ENCODE results near the gene KYNU. TPM values are rescaled to one million over a fixed set of nuclear protein-coding genes. Genes with fewer than 3 reads are reported as not detected.

Gene KYNU
- total RNA-seq, 1 experiment from 2014 or later: 0.37 TPM

GRCh38 chr2:142935563-142936089, 58.2 kb downstream of the KYNU start:
- Histone ChIP-seq H4K20me1 (ENCODE audit: control insufficient read depth, insufficient read depth, insufficient read length) (no peaks in the 10 kb centered on the region), H2BK20ac (ENCODE audit: low read depth, low read length, poor library complexity, severe bottlenecking) (no peak overlapping the region), H3K4me2 (ENCODE audit: insufficient read depth, insufficient read length, low read length) (no peak overlapping the region), H3K27ac (ENCODE audit: insufficient read length, low read depth, low read length) (no peak overlapping the region), H3K18ac (ENCODE audit: insufficient read length, low read depth, low read length) (no peak overlapping the region), H3K14ac (ENCODE audit: insufficient read depth, low read length) (no peak overlapping the region), H3K4ac (ENCODE audit: low read depth, low read length) (no peak overlapping the region), H4K5ac (ENCODE audit: insufficient read length, low read depth, low read length) (no peak overlapping the region), H2BK15ac (ENCODE audit: low read depth, low read length) (no peak overlapping the region), H4K8ac (replicated peaks; ENCODE audit: insufficient read length, low read depth, low read length) (no peak overlapping the region), H3K9me3 (ENCODE audit: control insufficient read depth, low read depth, low read length) (no peaks in the 10 kb centered on the region), H3K56ac (ENCODE audit: insufficient read length, low read depth, low read length) (no peak overlapping the region), H2AK5ac (ENCODE audit: insufficient read length, low read length) (no peak overlapping the region), H3K4me1 (ENCODE audit: insufficient read depth, low read length) (no peaks in the 10 kb centered on the region), H3K79me2 (ENCODE audit: insufficient read depth, low read length) (no peaks in the 10 kb centered on the region), H3K9ac (ENCODE audit: extremely low read depth, insufficient read length, low read length) (no peak overlapping the region), H3T11ph (ENCODE audit: low read length) (no peak overlapping the region), H2AFZ (ENCODE audit: low read length) (no peak overlapping the region), H3K27me3 (ENCODE audit: insufficient read depth, low read length) (no peaks in the 10 kb centered on the region), H2BK5ac (ENCODE audit: insufficient read length, low read length) (no peak overlapping the region), H3K23ac (ENCODE audit: insufficient read length, low read depth, low read length) (no peak overlapping the region), H4K91ac (ENCODE audit: insufficient read length, low read depth, low read length) (no peak overlapping the region), H3K79me1 (ENCODE audit: insufficient read depth, low read depth, low read length, poor library complexity, severe bottlenecking) (no peaks in the 10 kb centered on the region), H3K23me2 (ENCODE audit: insufficient read length, low read depth, low read length, poor library complexity, severe bottlenecking) (no peaks in the 10 kb centered on the region), H2BK120ac (ENCODE audit: low read depth, low read length, poor library complexity, severe bottlenecking) (no peak overlapping the region), H2BK12ac (ENCODE audit: insufficient read length, low read depth, low read length) (no peak overlapping the region)
- peaks cover 0 to 3% (median 0%) of the 10 kb centered on the region in 3 experiments; a peak in 2 of 7 replicates for H3K36me3 Mint-ChIP-seq (ENCODE audit: insufficient read depth in 1 of 3, low read depth in 3 of 3)
- H3K27me3 Mint-ChIP-seq (ENCODE audit: low read depth): no peaks in the 10 kb centered on the region
- H3K4me3 Mint-ChIP-seq: no peak overlapping the region
- peaks cover 0 to 6% of the 10 kb centered on the region in 2 experiments; a peak in 2 of 5 replicates for H3K9me3 Mint-ChIP-seq
- DNase-seq: no peak
- TF ChIP-seq CTCF (conservative IDR thresholded peaks at IDR 0.05): no peak
- H3K4me1 Mint-ChIP-seq: peaks cover under 1% of the 10 kb centered on the region in 2 experiments
- WGBS (ENCODE audit: extremely low coverage, insufficient read length, low lambda C conversion rate): 100% methylated on average over 1 of the region's 10 CpGs
- no peak overlapping the region; a peak in 1 of 7 replicates for H3K27ac Mint-ChIP-seq

Measured in H9 (cell line).